ENCODE results near the gene CHST11.

DNA sequence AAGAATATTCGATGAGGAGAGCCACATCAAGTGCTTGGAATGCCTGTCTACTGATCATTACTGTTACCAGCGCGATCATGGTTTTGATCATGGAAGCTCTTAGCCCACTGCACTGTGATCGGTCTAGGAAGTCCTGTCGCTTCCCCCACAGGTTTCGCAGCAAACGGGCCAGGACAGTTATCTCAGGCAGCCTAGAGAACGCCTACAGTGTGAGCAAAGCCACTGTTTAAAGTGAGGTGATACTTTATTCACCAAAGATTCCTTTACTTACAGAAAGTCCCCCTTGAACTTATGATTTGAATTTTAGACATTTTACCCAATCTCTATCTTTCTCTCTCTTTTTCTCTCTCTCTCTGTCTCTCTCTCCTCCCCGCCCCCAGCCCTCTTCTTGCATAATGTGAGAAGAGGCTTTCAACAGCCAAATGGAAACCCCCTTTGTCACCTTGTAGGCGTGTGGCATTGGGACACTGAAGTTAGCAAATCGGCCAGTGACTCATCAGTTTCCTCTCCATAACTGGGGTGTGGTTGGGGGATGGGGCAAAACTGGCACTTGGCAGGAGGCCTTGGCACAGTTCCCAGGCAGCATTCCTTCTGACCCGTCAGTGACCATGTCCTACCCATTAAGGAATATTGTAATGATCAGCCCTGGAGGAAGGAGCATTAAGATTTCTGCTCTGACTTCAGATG is 214.8 kb downstream of the CHST11 start:
- TF ChIP-seq, protein P1, sequence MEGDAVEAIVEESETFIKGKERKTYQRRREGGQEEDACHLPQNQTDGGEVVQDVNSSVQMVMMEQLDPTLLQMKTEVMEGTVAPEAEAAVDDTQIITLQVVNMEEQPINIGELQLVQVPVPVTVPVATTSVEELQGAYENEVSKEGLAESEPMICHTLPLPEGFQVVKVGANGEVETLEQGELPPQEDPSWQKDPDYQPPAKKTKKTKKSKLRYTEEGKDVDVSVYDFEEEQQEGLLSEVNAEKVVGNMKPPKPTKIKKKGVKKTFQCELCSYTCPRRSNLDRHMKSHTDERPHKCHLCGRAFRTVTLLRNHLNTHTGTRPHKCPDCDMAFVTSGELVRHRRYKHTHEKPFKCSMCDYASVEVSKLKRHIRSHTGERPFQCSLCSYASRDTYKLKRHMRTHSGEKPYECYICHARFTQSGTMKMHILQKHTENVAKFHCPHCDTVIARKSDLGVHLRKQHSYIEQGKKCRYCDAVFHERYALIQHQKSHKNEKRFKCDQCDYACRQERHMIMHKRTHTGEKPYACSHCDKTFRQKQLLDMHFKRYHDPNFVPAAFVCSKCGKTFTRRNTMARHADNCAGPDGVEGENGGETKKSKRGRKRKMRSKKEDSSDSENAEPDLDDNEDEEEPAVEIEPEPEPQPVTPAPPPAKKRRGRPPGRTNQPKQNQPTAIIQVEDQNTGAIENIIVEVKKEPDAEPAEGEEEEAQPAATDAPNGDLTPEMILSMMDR (IDR thresholded peaks at IDR 0.05) = no peak
- no peak for TF ChIP-seq ZFX (IDR thresholded peaks at IDR 0.05; ENCODE audit: borderline replicate concordance)

Data from 22Rv1 (cell line).